Body of pancreas (tissue), 4 donors: ENCODE measurements around the gene RPL10A. TPM values are rescaled to one million over a fixed set of nuclear protein-coding genes. Genes with fewer than 3 reads are reported as not detected.
"Not testable (repeated sequence)": the region's sequence is repeated elsewhere in the genome, so short reads cannot be mapped to it uniquely, and the experiment has no call there.

Experiments
- ATAC-seq: fragments of 150-250 bp; one replicate; pipeline ENCODE4 v1.9.1; 2016
- DNase-seq, 4 donors: peaks; one replicate each; pipeline ENCODE4 v3.0.0-alpha.2; 2019
- H3K27ac ChIP-seq, 4 donors: fragments of 200-600 bp; sonication (generic); 1 replicate in 3 of 4; 2 replicates in 1 of 4; pipeline versions ENCODE4 v1.5.1 to v1.6.1; 2016 to 2019; ENCODE audit warnings: mild to moderate bottlenecking in 1 of 4, mixed read lengths in 1 of 4, moderate library complexity in 1 of 4
- H3K27me3 ChIP-seq, 2 donors: fragments of 200-600 bp; sonication (generic); one replicate each; pipeline ENCODE4 v1.6.0; 2016; ENCODE audit warnings: mild to moderate bottlenecking in 1 of 2
- H3K36me3 ChIP-seq, 2 donors: fragments of 200-600 bp; sonication (generic); replicated peaks in 1 of 2; 2 replicates each; pipeline ENCODE4 v1.5.1; 2016; ENCODE audit warnings: low read depth in 2 of 2; ENCODE audit not compliant: insufficient read depth in 1 of 2
- H3K4me1 ChIP-seq: fragments of 200-600 bp; sonication (generic); one replicate; pipeline ENCODE4 v1.6.0; 2016
- H3K4me3 ChIP-seq, 2 donors: fragments of 200-600 bp; sonication (generic); 1 replicate in 1 of 2; 2 replicates in 1 of 2; pipeline ENCODE4 v1.5.1; 2016 to 2019
- H3K9me3 ChIP-seq, 3 donors: fragments of 200-600 bp; sonication (generic); 1 replicate in 2 of 3; 2 replicates in 1 of 3; pipeline ENCODE4 v1.5.1; 2016
- CTCF ChIP-seq, 7 experiments: fragments of 450-650 bp in 4 of 7; fragments of 200-600 bp in 3 of 7; sonication (generic) in 3 of 7; IDR thresholded peaks; one replicate each; pipeline ENCODE4 v1.5.1; 2016 to 2019; ENCODE audit warnings: antibody characterized with exemption in 7 of 7
- POLR2A ChIP-seq, 3 donors: fragments of 450-650 bp; IDR thresholded peaks; one replicate each; pipeline ENCODE4 v1.6.1; 2016; ENCODE audit warnings: antibody characterized with exemption in 3 of 3, mild to moderate bottlenecking in 2 of 3
- WGBS, 2 donors: methylation state at CpG; one replicate each; pipeline ENCODE4 v1.1.5; 2017; 5-methylcytosine and 5-hydroxymethylcytosine counted together
- intact Hi-C: fragments of 100-400 bp; cut with DNase I; formaldehyde crosslinking; loops from one replicate; pipeline ENCODE4 v1.15.1; 2023
- microRNA-seq, 2 donors: library from miRNA; unstranded; fragments of <30 nt; microRNA quantifications; one replicate each; pipeline ENCODE4, GENCODE V29; 2016; ENCODE audit warnings: borderline number of aligned reads in 2 of 2, borderline replicate concordance in 2 of 2
- small RNA-seq: library from RNA; depleted of rRNA; stranded (forward); fragments of <200 nt; gene quantifications from one replicate; pipeline ENCODE3, GENCODE V24; 2016
- total RNA-seq, 2 donors: library from RNA; depleted of rRNA; stranded (reverse); fragments of >200 nt; gene quantifications; one replicate each; pipeline ENCODE4 v1.1.0, GENCODE V29; 2016

Gene RPL10A
- total RNA-seq, 2 donors from 2014 or later: 563 to 782 TPM

GRCh38 chr6:35516712-35517111 is 48.5 kb downstream of the RPL10A start:
- Histone ChIP-seq H3K36me3 (no peaks in the 10 kb centered on the region), H3K4me3 (no peak overlapping the region), H3K4me1 (no peaks in the 10 kb centered on the region), H3K27ac (no peak overlapping the region), H3K27me3 (peaks cover 0 to 5% of the 10 kb centered on the region in 2 donors), H3K9me3 (no peaks in the 10 kb centered on the region)
- intact Hi-C loops: no loop called here
- DNase-seq: no peak
- WGBS, 2 donors: 59 to 71% methylated on average over 6 of the region's 6 CpGs
- no peak for ATAC-seq
- TF ChIP-seq CTCF (IDR thresholded peaks at IDR 0.05): no peak
- TF ChIP-seq POLR2A (IDR thresholded peaks at IDR 0.05): no peak

GRCh38 chr6:35517978-35518377 is 49.8 kb downstream of the RPL10A start:
- ATAC-seq, H3K27ac ChIP-seq, DNase-seq, H3K27me3 ChIP-seq, H3K4me3 ChIP-seq, H3K4me1 ChIP-seq, H3K9me3 ChIP-seq, intact Hi-C loops, H3K36me3 ChIP-seq: not testable (repeated sequence)
- WGBS, 2 donors: 87 to 91% methylated on average over 7 of the region's 7 CpGs

DNA sequence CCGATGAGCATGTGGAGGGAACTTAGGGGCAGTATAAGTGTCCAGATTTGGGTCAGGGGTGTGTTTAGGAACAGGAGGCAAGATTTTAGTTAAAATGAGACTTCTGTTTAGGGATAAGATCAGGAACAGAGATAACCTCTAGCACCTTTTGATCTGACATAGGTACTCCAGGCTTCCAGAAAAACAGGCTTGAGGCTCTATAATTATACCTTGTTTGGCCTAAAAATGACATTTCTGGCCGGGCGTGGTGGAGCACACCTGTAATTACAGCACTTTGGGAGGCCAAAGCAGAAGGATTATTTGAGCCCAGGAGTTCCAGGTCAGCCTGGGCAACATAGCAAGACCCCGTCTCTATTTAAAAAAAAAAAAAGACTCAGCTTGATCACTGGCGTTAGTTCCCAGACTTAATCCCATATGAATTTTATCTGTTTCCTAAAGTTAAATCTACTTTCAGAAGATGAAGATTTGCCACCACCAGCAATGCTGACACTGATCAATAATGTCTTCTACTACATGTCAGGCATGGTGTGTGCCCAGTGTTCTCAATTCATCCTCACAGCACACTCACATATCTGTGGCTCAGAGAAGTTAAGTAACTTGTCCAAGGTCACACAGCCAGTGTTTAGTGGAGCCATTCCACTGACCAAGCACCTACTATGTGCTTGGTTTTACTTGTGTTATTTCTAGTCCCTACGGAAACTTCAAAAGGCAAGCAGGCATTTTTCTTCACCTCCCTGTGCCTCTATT is 50.5 kb downstream of the RPL10A start:
- Histone ChIP-seq H3K36me3 (no peaks in the 10 kb centered on the region), H3K4me3 (no peak overlapping the region), H3K27ac (no peak overlapping the region), H3K4me1 (peaks cover 9% of the 10 kb centered on the region), H3K27me3 (no peaks in the 10 kb centered on the region), H3K9me3 (no peaks in the 10 kb centered on the region)
- ATAC-seq: no peak
- TF ChIP-seq CTCF (IDR thresholded peaks at IDR 0.05) (no peak), POLR2A (IDR thresholded peaks at IDR 0.05) (no peak)
- intact Hi-C loops: no loop called here
- no peak for DNase-seq
- 94 to 96% methylated on average over 6 of the region's 6 CpGs for WGBS, 2 donors

- H3K27me3 ChIP-seq: no peaks in the 10 kb centered on the region
- DNase-seq: no peak
- TF ChIP-seq POLR2A (IDR thresholded peaks at IDR 0.05): no peak
- TF ChIP-seq CTCF (IDR thresholded peaks at IDR 0.05): no peak
- H3K27ac ChIP-seq: no peak overlapping the region
- no peaks in the 10 kb centered on the region for H3K9me3 ChIP-seq
- no peak overlapping the region for H3K4me3 ChIP-seq
- 79 to 83% methylated on average over 8 to 9 of the region's 9 CpGs for WGBS, 2 donors
- no peak for ATAC-seq
- peaks cover 9% of the 10 kb centered on the region for H3K4me1 ChIP-seq
- intact Hi-C loops: loop anchor here (5.0 kb wide), 1 partner anchor 218 kb away; the partner anchor contains the start of gene ARMC12
- H3K36me3 ChIP-seq: no peaks in the 10 kb centered on the region
Measured at GRCh38 chr6:35519313-35520015, 51.3 kb downstream of the RPL10A start.

Small RNA genes within 50 kb of the gene (microRNA-seq; reads per million reads assigned to microRNA genes)
- 0 to 0.45 reads per million in 2 donors for gene MIR7111

Small RNA genes within 50 kb of the gene (small RNA-seq; reads per million reads assigned to genes)
- gene MIR7111: not detected

Other genes with a start within 250 kb of the RPL10A start
- 10 to 100 TPM; 34.2 to 56.7 TPM for gene ZNF76, start 208.7 kb upstream of the RPL10A start, total RNA-seq
- gene DEF6, start 170.6 kb upstream of the RPL10A start, total RNA-seq: 10 to 100 TPM; 10.2 to 23.3 TPM
- gene PPARD, start 125.8 kb upstream of the RPL10A start, total RNA-seq: 10 to 100 TPM in 1 of 2 donors, 1 to 10 TPM in 1; 6.0 to 11.2 TPM
- gene FANCE, start 16.1 kb upstream of the RPL10A start, total RNA-seq: 1 to 10 TPM; 4.9 to 9.2 TPM
- 1 to 10 TPM; 6.5 to 8.9 TPM for gene TEAD3, start 28.7 kb downstream of the RPL10A start, total RNA-seq
- gene TULP1, start 44.5 kb downstream of the RPL10A start, total RNA-seq: not detected
- gene FKBP5, start 220.5 kb downstream of the RPL10A start, total RNA-seq: 100 to 1,000 TPM; 133 to 138 TPM